K562 (cell line): ENCODE measurements around the gene DPH7. TPM values are rescaled to one million over a fixed set of nuclear protein-coding genes. Genes with fewer than 3 reads are reported as not detected.

Source experiments
- BCL6 ChIP-seq: fragments of 250-450 bp; sonication (Bioruptor Pico); IDR thresholded peaks from 2 replicates; pipeline ENCODE4 v1.4.0; 2020
- HMG20A ChIP-seq: fragments of 450-650 bp; formaldehyde crosslinking; conservative IDR thresholded peaks from 2 replicates; pipeline ENCODE4 v1.4.0; 2020; ENCODE audit warnings: mild to moderate bottlenecking, mixed read lengths
- HOXB6 ChIP-seq: fragments of 250-450 bp; sonication (Bioruptor Pico); IDR thresholded peaks from 2 replicates; pipeline ENCODE4 v1.5.1; 2022; ENCODE audit warnings: mild to moderate bottlenecking, borderline replicate concordance
- JUND ChIP-seq, 2 experiments: IDR thresholded peaks; 2 replicates in 1 of 2; 3 replicates in 1 of 2; pipeline ENCODE4 v1.6.1; 2011; ENCODE audit warnings: borderline replicate concordance in 2 of 2, low read depth in 2 of 2, low read length in 2 of 2, improper control_type of control experiment in 1 of 2, missing biosample characterization in 1 of 2, missing genetic modification characterization in 1 of 2, missing genetic modification reagents in 1 of 2
- KDM1A ChIP-seq, 2 experiments: fragments of 450-650 bp; IDR thresholded peaks; 2 replicates each; pipeline ENCODE4 v1.6.1; 2016; ENCODE audit warnings: mild to moderate bottlenecking in 2 of 2
- LARP7 ChIP-seq: fragments of 450-650 bp; IDR thresholded peaks from 2 replicates; pipeline ENCODE4 v1.6.1; 2016
- LEF1 ChIP-seq: fragments of 450-650 bp; IDR thresholded peaks from 2 replicates; pipeline ENCODE4 v1.6.1; 2016; ENCODE audit warnings: mild to moderate bottlenecking
- MYC ChIP-seq, 2 experiments: fragments of 250-450 bp in 1 of 2; sonication (Bioruptor Pico) in 1 of 2; IDR thresholded peaks; 2 replicates each; pipeline versions ENCODE4 v1.5.1 to v1.6.1; 2012 to 2021; ENCODE audit warnings: low read depth in 2 of 2, borderline replicate concordance in 1 of 2, improper control_type of control experiment in 1 of 2, low read length in 1 of 2, mild to moderate bottlenecking in 1 of 2, moderate library complexity in 1 of 2
- NCOA1 ChIP-seq: fragments of 450-650 bp; IDR thresholded peaks from 2 replicates; pipeline ENCODE4 v1.6.1; 2016; ENCODE audit warnings: low read depth
- NFIX ChIP-seq: fragments of 250-450 bp; sonication (Bioruptor Pico); IDR thresholded peaks from 2 replicates; pipeline ENCODE4 v1.4.0; 2020; ENCODE audit warnings: low read depth, mild to moderate bottlenecking, moderate library complexity
- NR2F6 ChIP-seq: fragments of 450-650 bp; formaldehyde crosslinking; IDR thresholded peaks from 2 replicates; pipeline ENCODE4 v1.4.0; 2020; ENCODE audit warnings: mild to moderate bottlenecking
- RCOR1 ChIP-seq, 2 experiments: IDR thresholded peaks; 2 replicates each; pipeline ENCODE4 v1.6.1; 2012; ENCODE audit warnings: low read depth in 2 of 2, low read length in 2 of 2, borderline replicate concordance in 1 of 2, improper control_type of control experiment in 1 of 2
- RFX5 ChIP-seq: IDR thresholded peaks from 2 replicates; pipeline ENCODE4 v1.6.1; 2011; ENCODE audit warnings: low read depth, mild to moderate bottlenecking, improper control_type of control experiment, low read length
- TBP ChIP-seq: optimal IDR thresholded peaks from 2 replicates; pipeline ENCODE3; 2011; ENCODE audit warnings: low read depth, low read length, improper control_type of control experiment
- ZNF583 ChIP-seq: fragments of 250-450 bp; sonication (Bioruptor Pico); IDR thresholded peaks from 2 replicates; pipeline ENCODE4 v1.4.0; 2020
- polyA plus RNA-seq, 8 experiments: library from polyadenylated mRNA; depleted of rRNA in 4 of 8; stranded (reverse) in 5 of 8; unstranded in 3 of 8; fragments of >200 nt; fragmentation: Nextera tagmentation in 2 of 8; fragmentation: Illumina TruSeq in 1 of 8; extraction: Ambion mirVana in 2 of 8; extraction: Trizol in 1 of 8; gene quantifications; 2 replicates each; pipeline versions ENCODE4 v1.2.1 to v1.2.3, GENCODE V29; 2011 to 2014; ENCODE audit warnings: inconsistent platforms in 1 of 8, missing spikeins in 1 of 8
- total RNA-seq, 7 experiments: library from RNA; depleted of rRNA in 6 of 7; stranded (reverse); fragments of >200 nt in 6 of 7; fragmentation: Illumina TruSeq in 2 of 7; extraction: Trizol in 2 of 7; gene quantifications; 2 replicates each; pipeline versions ENCODE4 v1.2.1 to v1.2.3, GENCODE V29; 2011 to 2021; ENCODE audit warnings: low replicate concordance in 1 of 7
- TF ChIP-seq, protein P1 (sequence below), 3 experiments: fragments of 200-800 bp in 1 of 3; sonication (Bioruptor generic) in 1 of 3; sonication (generic) in 1 of 3; formaldehyde crosslinking in 1 of 3; IDR thresholded peaks; 2 replicates each; pipeline versions ENCODE4 v1.6.1 to v1.8.0; 2016 to 2022; ENCODE audit warnings: mild to moderate bottlenecking in 2 of 3, missing compliant biosample characterization in 2 of 3, missing genetic modification characterization in 2 of 3, missing genetic modification reagents in 1 of 3
- TF ChIP-seq, protein P2 (sequence below): sonication (generic); formaldehyde crosslinking; IDR thresholded peaks from 2 replicates; pipeline ENCODE4 v1.8.0; 2022; ENCODE audit warnings: mild to moderate bottlenecking, missing genetic modification reagents
- TF ChIP-seq, protein P3 (sequence below): fragments of 450-650 bp; IDR thresholded peaks from 2 replicates; pipeline ENCODE4 v1.6.1; 2016
- TF ChIP-seq, protein P4 (sequence below): fragments of 250-450 bp; sonication (Bioruptor Pico); IDR thresholded peaks from 2 replicates; pipeline ENCODE4 v1.5.0; 2021
- TF ChIP-seq, protein P5 (sequence below): fragments of 450-650 bp; IDR thresholded peaks from 2 replicates; pipeline ENCODE4 v1.6.1; 2016; ENCODE audit warnings: borderline replicate concordance

The DPH7 gene
- total and polyA plus RNA-seq, 9 of the 15 experiments (the other 6 are each of a cell fraction or from before 2014, with no cell fraction given), result 13.9 to 68.6 (median 41.3) TPM

DNA sequence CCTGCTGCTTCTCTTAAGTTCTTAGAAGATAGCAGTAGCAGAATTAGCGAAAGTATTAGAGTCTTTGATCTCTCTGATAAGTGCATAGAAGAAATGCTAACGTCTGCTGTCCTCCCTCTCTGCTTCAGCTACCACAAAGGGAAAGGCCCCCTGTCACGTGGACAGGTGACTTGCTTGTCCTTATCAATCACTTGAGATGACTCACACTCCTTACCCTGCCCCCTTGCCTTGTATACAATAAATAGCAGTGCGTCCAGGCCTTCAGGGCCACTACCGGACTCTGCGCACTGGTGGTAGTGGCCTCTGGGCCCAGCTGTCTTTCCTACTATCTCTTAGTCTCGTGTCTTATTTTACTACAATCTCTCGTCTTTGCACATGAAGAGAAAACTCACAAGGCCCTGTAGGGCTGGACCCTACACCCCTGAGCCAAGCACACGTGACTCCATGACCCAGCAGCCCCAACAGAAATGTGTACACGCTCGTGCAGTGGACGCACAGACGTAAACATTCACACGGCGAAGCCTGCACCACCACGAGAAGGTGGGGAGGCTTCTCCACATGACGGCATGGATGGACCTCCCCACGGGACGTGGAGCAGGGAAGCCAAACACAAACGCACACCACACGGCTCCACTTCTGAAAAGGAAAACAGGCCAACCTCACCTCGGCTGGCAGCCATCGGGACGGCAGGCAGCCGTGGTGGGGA is 66.8 kb downstream of the DPH7 start (continued):
- TF ChIP-seq HMG20A (CRISPR knock-in tag) (no peak), RFX5 (no peak), NR2F6 (no peak), MYC (IDR thresholded peaks at IDR 0.05; ENCODE audit: low read depth, low read length) (peak; percentile 32; the same call in 1 of the 2 replicates), MYC (CRISPR knock-in tag; IDR thresholded peaks at IDR 0.05; ENCODE audit: borderline replicate concordance, low read depth) (no peak), LEF1 (peak; percentile 87), RCOR1 (IDR thresholded peaks at IDR 0.05; ENCODE audit: borderline replicate concordance in 1 of 2, low read depth in 2 of 2, low read length in 2 of 2) (peak in 1 of 2 experiments; percentile 55; a peak in 1 of 4 replicates), NFIX (CRISPR knock-in tag) (no peak), HOXB6 (CRISPR knock-in tag) (no peak), JUND (IDR thresholded peaks at IDR 0.05; ENCODE audit: borderline replicate concordance, low read depth, low read length) (peak; percentile 98), JUND (tag; IDR thresholded peaks at IDR 0.05; ENCODE audit: borderline replicate concordance, low read depth, low read length) (peak; percentile 98), TBP (peak; percentile 56), ZNF583 (no peak), KDM1A (IDR thresholded peaks at IDR 0.05) (peak in 1 of 2 experiments; percentile 36; a peak in 1 of 4 replicates), BCL6 (CRISPR knock-in tag) (no peak), LARP7 (no peak), NCOA1 (no peak; the same call in 1 of the 2 replicates)
- TF ChIP-seq, protein P1, sequence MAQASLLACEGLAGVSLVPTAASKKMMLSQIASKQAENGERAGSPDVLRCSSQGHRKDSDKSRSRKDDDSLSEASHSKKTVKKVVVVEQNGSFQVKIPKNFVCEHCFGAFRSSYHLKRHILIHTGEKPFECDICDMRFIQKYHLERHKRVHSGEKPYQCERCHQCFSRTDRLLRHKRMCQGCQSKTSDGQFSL (CRISPR knock-in tag; IDR thresholded peaks at IDR 0.05), result no peak
- TF ChIP-seq, protein P1 (tag; IDR thresholded peaks at IDR 0.05), result 0 out of 4 replicates have a peak, but pooled peaks of 1 of the 2 experiments have one; percentile 10
- TF ChIP-seq, protein P2, sequence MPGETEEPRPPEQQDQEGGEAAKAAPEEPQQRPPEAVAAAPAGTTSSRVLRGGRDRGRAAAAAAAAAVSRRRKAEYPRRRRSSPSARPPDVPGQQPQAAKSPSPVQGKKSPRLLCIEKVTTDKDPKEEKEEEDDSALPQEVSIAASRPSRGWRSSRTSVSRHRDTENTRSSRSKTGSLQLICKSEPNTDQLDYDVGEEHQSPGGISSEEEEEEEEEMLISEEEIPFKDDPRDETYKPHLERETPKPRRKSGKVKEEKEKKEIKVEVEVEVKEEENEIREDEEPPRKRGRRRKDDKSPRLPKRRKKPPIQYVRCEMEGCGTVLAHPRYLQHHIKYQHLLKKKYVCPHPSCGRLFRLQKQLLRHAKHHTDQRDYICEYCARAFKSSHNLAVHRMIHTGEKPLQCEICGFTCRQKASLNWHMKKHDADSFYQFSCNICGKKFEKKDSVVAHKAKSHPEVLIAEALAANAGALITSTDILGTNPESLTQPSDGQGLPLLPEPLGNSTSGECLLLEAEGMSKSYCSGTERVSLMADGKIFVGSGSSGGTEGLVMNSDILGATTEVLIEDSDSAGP, result no peak
- TF ChIP-seq, protein P3, sequence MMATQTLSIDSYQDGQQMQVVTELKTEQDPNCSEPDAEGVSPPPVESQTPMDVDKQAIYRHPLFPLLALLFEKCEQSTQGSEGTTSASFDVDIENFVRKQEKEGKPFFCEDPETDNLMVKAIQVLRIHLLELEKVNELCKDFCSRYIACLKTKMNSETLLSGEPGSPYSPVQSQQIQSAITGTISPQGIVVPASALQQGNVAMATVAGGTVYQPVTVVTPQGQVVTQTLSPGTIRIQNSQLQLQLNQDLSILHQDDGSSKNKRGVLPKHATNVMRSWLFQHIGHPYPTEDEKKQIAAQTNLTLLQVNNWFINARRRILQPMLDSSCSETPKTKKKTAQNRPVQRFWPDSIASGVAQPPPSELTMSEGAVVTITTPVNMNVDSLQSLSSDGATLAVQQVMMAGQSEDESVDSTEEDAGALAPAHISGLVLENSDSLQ, result peak; percentile 90
- TF ChIP-seq, protein P4, sequence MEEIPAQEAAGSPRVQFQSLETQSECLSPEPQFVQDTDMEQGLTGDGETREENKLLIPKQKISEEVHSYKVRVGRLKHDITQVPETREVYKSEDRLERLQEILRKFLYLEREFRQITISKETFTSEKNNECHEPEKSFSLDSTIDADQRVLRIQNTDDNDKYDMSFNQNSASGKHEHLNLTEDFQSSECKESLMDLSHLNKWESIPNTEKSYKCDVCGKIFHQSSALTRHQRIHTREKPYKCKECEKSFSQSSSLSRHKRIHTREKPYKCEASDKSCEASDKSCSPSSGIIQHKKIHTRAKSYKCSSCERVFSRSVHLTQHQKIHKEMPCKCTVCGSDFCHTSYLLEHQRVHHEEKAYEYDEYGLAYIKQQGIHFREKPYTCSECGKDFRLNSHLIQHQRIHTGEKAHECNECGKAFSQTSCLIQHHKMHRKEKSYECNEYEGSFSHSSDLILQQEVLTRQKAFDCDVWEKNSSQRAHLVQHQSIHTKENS, result no peak
- TF ChIP-seq, protein P5, sequence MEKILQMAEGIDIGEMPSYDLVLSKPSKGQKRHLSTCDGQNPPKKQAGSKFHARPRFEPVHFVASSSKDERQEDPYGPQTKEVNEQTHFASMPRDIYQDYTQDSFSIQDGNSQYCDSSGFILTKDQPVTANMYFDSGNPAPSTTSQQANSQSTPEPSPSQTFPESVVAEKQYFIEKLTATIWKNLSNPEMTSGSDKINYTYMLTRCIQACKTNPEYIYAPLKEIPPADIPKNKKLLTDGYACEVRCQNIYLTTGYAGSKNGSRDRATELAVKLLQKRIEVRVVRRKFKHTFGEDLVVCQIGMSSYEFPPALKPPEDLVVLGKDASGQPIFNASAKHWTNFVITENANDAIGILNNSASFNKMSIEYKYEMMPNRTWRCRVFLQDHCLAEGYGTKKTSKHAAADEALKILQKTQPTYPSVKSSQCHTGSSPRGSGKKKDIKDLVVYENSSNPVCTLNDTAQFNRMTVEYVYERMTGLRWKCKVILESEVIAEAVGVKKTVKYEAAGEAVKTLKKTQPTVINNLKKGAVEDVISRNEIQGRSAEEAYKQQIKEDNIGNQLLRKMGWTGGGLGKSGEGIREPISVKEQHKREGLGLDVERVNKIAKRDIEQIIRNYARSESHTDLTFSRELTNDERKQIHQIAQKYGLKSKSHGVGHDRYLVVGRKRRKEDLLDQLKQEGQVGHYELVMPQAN, result no peak
